Suprapubic skin (tissue), 4 donors: ENCODE data around the gene TRIO. TPM values are rescaled to one million over a fixed set of nuclear protein-coding genes. Genes with fewer than 3 reads are reported as not detected.

Experiments used
- DNase-seq, 2 donors: peaks; one replicate each; pipeline ENCODE4 v3.0.0-alpha.2; 2019; ENCODE audit warnings: low spot score in 2 of 2
- H3K27ac ChIP-seq: fragments of 200-600 bp; sonication (generic); one replicate; pipeline ENCODE4 v1.5.1; 2019
- H3K27me3 ChIP-seq: fragments of 200-600 bp; sonication (generic); one replicate; pipeline ENCODE4 v1.5.1; 2019
- H3K36me3 ChIP-seq: fragments of 200-600 bp; sonication (generic); one replicate; pipeline ENCODE4 v1.5.1; 2019
- H3K4me1 ChIP-seq: fragments of 200-600 bp; sonication (generic); one replicate; pipeline ENCODE4 v1.5.1; 2019
- H3K4me3 ChIP-seq: fragments of 200-600 bp; sonication (generic); one replicate; pipeline ENCODE4 v1.5.1; 2019; ENCODE audit warnings: mild to moderate bottlenecking
- H3K9me3 ChIP-seq: fragments of 200-600 bp; sonication (generic); one replicate; pipeline ENCODE4 v1.5.1; 2019
- CTCF ChIP-seq, 2 donors: fragments of 200-600 bp in 1 of 2; fragments of 450-650 bp in 1 of 2; sonication (generic) in 1 of 2; IDR thresholded peaks; one replicate each; pipeline ENCODE4 v1.5.1; 2016 to 2019; ENCODE audit warnings: antibody characterized with exemption in 2 of 2, mild to moderate bottlenecking in 1 of 2, moderate library complexity in 1 of 2
- EP300 ChIP-seq: sonication (generic); formaldehyde crosslinking; IDR thresholded peaks from one replicate; pipeline ENCODE4 v1.6.1; 2017; ENCODE audit warnings: antibody characterized with exemption
- POLR2A ChIP-seq, 2 donors: fragments of 450-650 bp; IDR thresholded peaks; one replicate each; pipeline ENCODE4 v1.6.1; 2017; ENCODE audit warnings: antibody characterized with exemption in 2 of 2, mild to moderate bottlenecking in 2 of 2, moderate library complexity in 2 of 2
- POLR2AphosphoS5 ChIP-seq, 3 donors: sonication (generic); formaldehyde crosslinking; IDR thresholded peaks; one replicate each; pipeline ENCODE4 v1.6.1; 2017; ENCODE audit warnings: antibody characterized with exemption in 3 of 3
- WGBS: methylation state at CpG from one replicate; pipeline ENCODE4 v1.1.5; 2018; 5-methylcytosine and 5-hydroxymethylcytosine counted together
- total RNA-seq, 4 donors: library from RNA; depleted of rRNA; stranded (reverse); fragments of >200 nt; gene quantifications; one replicate each; pipeline ENCODE4 v1.1.0, GENCODE V29; 2016

The TRIO gene
- total RNA-seq, 4 donors from 2014 or later: 62.7 to 159 (median 70.4) TPM

- TF ChIP-seq EP300: no peak
- no peak for TF ChIP-seq CTCF (IDR thresholded peaks at IDR 0.05)
- no peak for TF ChIP-seq POLR2A (IDR thresholded peaks at IDR 0.05)
- TF ChIP-seq POLR2AphosphoS5 (IDR thresholded peaks at IDR 0.05): no peak
- Histone ChIP-seq H3K36me3 (no peaks in the 10 kb centered on the region), H3K27ac (no peak overlapping the region), H3K4me3 (no peak overlapping the region), H3K27me3 (no peaks in the 10 kb centered on the region), H3K9me3 (no peaks in the 10 kb centered on the region), H3K4me1 (peaks cover 23% of the 10 kb centered on the region)
- DNase-seq: peak in 1 of 2 donors; percentile 75
- 35% methylated on average over 16 of the region's 16 CpGs for WGBS
Measured at GRCh38 chr5:14250084-14250695, 107.0 kb downstream of the TRIO start.

GRCh38 chr5:14250748-14251701 is 107.9 kb downstream of the TRIO start:
- no peak for TF ChIP-seq POLR2A (IDR thresholded peaks at IDR 0.05)
- no peak for TF ChIP-seq POLR2AphosphoS5 (IDR thresholded peaks at IDR 0.05)
- TF ChIP-seq CTCF (IDR thresholded peaks at IDR 0.05): no peak
- TF ChIP-seq EP300: no peak
- Histone ChIP-seq H3K4me3 (no peak overlapping the region), H3K9me3 (no peaks in the 10 kb centered on the region), H3K36me3 (no peaks in the 10 kb centered on the region), H3K27me3 (no peaks in the 10 kb centered on the region), H3K27ac (no peak overlapping the region), H3K4me1 (peaks cover 23% of the 10 kb centered on the region)
- no peak for DNase-seq
- WGBS: 80% methylated on average over 11 of the region's 11 CpGs

GRCh38 chr5:14251733-14252132 is 108.6 kb downstream of the TRIO start:
- Histone ChIP-seq H3K27me3 (no peaks in the 10 kb centered on the region), H3K4me3 (no peak overlapping the region), H3K36me3 (no peaks in the 10 kb centered on the region), H3K27ac (no peak overlapping the region), H3K9me3 (no peaks in the 10 kb centered on the region), H3K4me1 (peaks cover 28% of the 10 kb centered on the region)
- DNase-seq: no peak
- TF ChIP-seq POLR2A (IDR thresholded peaks at IDR 0.05) (no peak), POLR2AphosphoS5 (IDR thresholded peaks at IDR 0.05) (no peak), CTCF (IDR thresholded peaks at IDR 0.05) (no peak), EP300 (no peak)

- Histone ChIP-seq H3K4me3 (no peak overlapping the region), H3K4me1 (peaks cover 37% of the 10 kb centered on the region), H3K9me3 (no peaks in the 10 kb centered on the region), H3K27me3 (no peaks in the 10 kb centered on the region), H3K36me3 (no peaks in the 10 kb centered on the region), H3K27ac (no peak overlapping the region)
- TF ChIP-seq POLR2AphosphoS5 (IDR thresholded peaks at IDR 0.05) (no peak), CTCF (IDR thresholded peaks at IDR 0.05) (no peak), POLR2A (IDR thresholded peaks at IDR 0.05) (no peak), EP300 (no peak)
- 84% methylated on average over 4 of the region's 4 CpGs for WGBS
- no peak for DNase-seq
Measured at GRCh38 chr5:14252793-14253192, 109.7 kb downstream of the TRIO start.

GRCh38 chr5:14254686-14255085 is 111.5 kb downstream of the TRIO start:
- Histone ChIP-seq H3K4me3 (no peak overlapping the region), H3K27me3 (no peaks in the 10 kb centered on the region), H3K9me3 (no peaks in the 10 kb centered on the region), H3K27ac (no peak overlapping the region), H3K36me3 (no peaks in the 10 kb centered on the region), H3K4me1 (peaks cover 40% of the 10 kb centered on the region)
- no peak for TF ChIP-seq POLR2AphosphoS5 (IDR thresholded peaks at IDR 0.05)
- no peak for TF ChIP-seq POLR2A (IDR thresholded peaks at IDR 0.05)
- TF ChIP-seq EP300: no peak
- TF ChIP-seq CTCF (IDR thresholded peaks at IDR 0.05): no peak
- DNase-seq: no peak
- 85% methylated on average over 2 of the region's 2 CpGs for WGBS
